H1 (cell line): ENCODE data around the gene FSTL4. TPM values are rescaled to one million over a fixed set of nuclear protein-coding genes. Genes with fewer than 3 reads are reported as not detected.
A peak's percentile ranks its signal among the peaks of the same experiment; 100 is the strongest.

ENCODE experiments used
- CTCF ChIA-PET: fragments of 300-600 bp; sonication (Branson Sonifier 250); formaldehyde crosslinking; loops from one replicate; lab custom pipeline; 2021; ENCODE audit not compliant: partially characterized antibody; lab: Charles Lee
- POLR2A ChIA-PET: fragments of 300-600 bp; sonication (Branson Sonifier 250); formaldehyde crosslinking; loops from one replicate; lab custom pipeline; 2021; ENCODE audit warnings: inconsistent platforms; ENCODE audit not compliant: partially characterized antibody; lab: Charles Lee
- DNase-seq, 2 experiments: peaks; one replicate each; pipeline versions ENCODE4 v3.0.0 to v3.0.0-alpha.2; 2010 to 2022; ENCODE audit warnings: low spot score in 2 of 2, low read depth in 1 of 2, mixed read lengths in 1 of 2
- FAIRE-seq: peaks from 2 replicates; lab custom pipeline; 2011; peaks lifted over from hg19 to GRCh38; lab: Jason Lieb, UNC
- H2AFZ ChIP-seq: 2 replicates; pipeline ENCODE4 v1.8.1; 2012; ENCODE audit warnings: low read length, inconsistent platforms
- H2AK5ac ChIP-seq: 2 replicates; pipeline ENCODE4 v1.6.1; 2013; ENCODE audit warnings: low read depth, low read length
- H2BK120ac ChIP-seq: replicated peaks from 2 replicates; pipeline ENCODE3; 2013; ENCODE audit warnings: low read depth, low read length, inconsistent platforms
- H2BK12ac ChIP-seq: 2 replicates; pipeline ENCODE4 v1.6.1; 2013; ENCODE audit warnings: low read depth, low read length
- H2BK15ac ChIP-seq: 2 replicates; pipeline ENCODE4 v1.6.1; 2013; ENCODE audit warnings: low read length
- H2BK20ac ChIP-seq: 2 replicates; pipeline ENCODE4 v1.6.1; 2013; ENCODE audit warnings: low read length
- H2BK5ac ChIP-seq: 2 replicates; pipeline ENCODE4 v1.6.1; 2013; ENCODE audit warnings: low read depth, low read length
- H3K14ac ChIP-seq: 2 replicates; pipeline ENCODE4 v1.6.1; 2013; ENCODE audit warnings: inconsistent platforms; ENCODE audit not compliant: insufficient read length
- H3K18ac ChIP-seq: 2 replicates; pipeline ENCODE4 v1.6.1; 2013; ENCODE audit warnings: low read length; ENCODE audit errors: extremely low read depth
- H3K23ac ChIP-seq: 2 replicates; pipeline ENCODE4 v1.6.1; 2013; ENCODE audit warnings: inconsistent platforms; ENCODE audit not compliant: insufficient read length
- H3K23me2 ChIP-seq: 2 replicates; pipeline ENCODE4 v1.6.1; 2013; ENCODE audit warnings: low read depth, low read length
- H3K27ac ChIP-seq: 2 replicates; pipeline ENCODE4 v1.6.1; 2011; ENCODE audit warnings: low read depth, low read length, inconsistent platforms
- H3K27me3 ChIP-seq, 4 experiments: replicated peaks in 1 of 4; 1 replicate in 1 of 4; 2 replicates in 3 of 4; pipeline versions ENCODE4 v1.6.1 to v1.8.1; 2011 to 2013; ENCODE audit warnings: low read length in 3 of 4, mild to moderate bottlenecking in 3 of 4, inconsistent platforms in 2 of 4, mixed read lengths in 2 of 4, moderate library complexity in 1 of 4; ENCODE audit not compliant: control insufficient read depth in 3 of 4, insufficient read depth in 3 of 4; ENCODE audit errors: extremely low read depth in 1 of 4
- H3K36me3 ChIP-seq, 4 experiments: 2 replicates each; pipeline versions ENCODE4 v1.6.1 to v1.8.1; 2011 to 2013; ENCODE audit warnings: mild to moderate bottlenecking in 4 of 4, low read length in 3 of 4, moderate library complexity in 2 of 4, control low read depth in 1 of 4, inconsistent platforms in 1 of 4; ENCODE audit not compliant: insufficient read depth in 4 of 4, control insufficient read depth in 2 of 4
- H3K4ac ChIP-seq: replicated peaks from 2 replicates; pipeline ENCODE3; 2013; ENCODE audit warnings: low read length, low read depth, mixed read lengths, inconsistent platforms; ENCODE audit not compliant: insufficient read length
- H3K4me1 ChIP-seq, 4 experiments: replicated peaks in 1 of 4; 1 replicate in 1 of 4; 2 replicates in 3 of 4; pipeline versions ENCODE4 v1.6.1 to v1.8.1; 2011 to 2013; ENCODE audit warnings: low read length in 3 of 4, inconsistent platforms in 2 of 4, mixed read lengths in 1 of 4; ENCODE audit not compliant: insufficient read depth in 4 of 4, control insufficient read depth in 3 of 4
- H3K4me2 ChIP-seq, 2 experiments: 2 replicates each; pipeline versions ENCODE4 v1.6.1 to v1.8.1; 2011 to 2013; ENCODE audit warnings: low read depth in 2 of 2, low read length in 2 of 2, control low read depth in 1 of 2, inconsistent platforms in 1 of 2, mild to moderate bottlenecking in 1 of 2; ENCODE audit not compliant: insufficient read depth in 1 of 2
- H3K4me3 ChIP-seq, 4 experiments: fragments of 200-600, 300-600 bp in 1 of 4; sonication (generic), shearing (Covaris generic), sonication (Bioruptor Twin) in 1 of 4; 2 replicates each; pipeline versions ENCODE4 v1.5.1 to v1.8.1; 2011 to 2016; ENCODE audit warnings: low read length in 4 of 4, low read depth in 3 of 4, control low read depth in 2 of 4, inconsistent platforms in 2 of 4, mild to moderate bottlenecking in 2 of 4, mixed read lengths in 1 of 4, moderate library complexity in 1 of 4; ENCODE audit not compliant: insufficient read depth in 2 of 4; ENCODE audit errors: extremely low read depth in 1 of 4
- H3K56ac ChIP-seq: replicated peaks from 2 replicates; pipeline ENCODE3; 2013; ENCODE audit warnings: low read depth, mild to moderate bottlenecking, mixed read lengths, low read length, inconsistent platforms; ENCODE audit not compliant: insufficient read length
- H3K79me1 ChIP-seq: 2 replicates; pipeline ENCODE4 v1.6.1; 2013; ENCODE audit warnings: low read depth, low read length, control low read depth
- H3K79me2 ChIP-seq, 2 experiments: 2 replicates each; pipeline versions ENCODE4 v1.6.1 to v1.8.1; 2012 to 2013; ENCODE audit warnings: low read length in 2 of 2, mild to moderate bottlenecking in 2 of 2, inconsistent platforms in 1 of 2; ENCODE audit not compliant: insufficient read depth in 2 of 2, control insufficient read depth in 1 of 2
- H3K9ac ChIP-seq, 4 experiments: replicated peaks in 1 of 4; 1 replicate in 1 of 4; 2 replicates in 3 of 4; pipeline versions ENCODE4 v1.6.1 to v1.8.1; 2011 to 2013; ENCODE audit warnings: low read depth in 3 of 4, low read length in 3 of 4, control low read depth in 2 of 4, mild to moderate bottlenecking in 2 of 4, moderate library complexity in 2 of 4, inconsistent platforms in 1 of 4; ENCODE audit errors: extremely low read depth in 1 of 4
- H3K9me3 ChIP-seq, 2 experiments: 2 replicates each; pipeline versions ENCODE4 v1.6.1 to v1.8.1; 2012 to 2013; ENCODE audit warnings: mild to moderate bottlenecking in 2 of 2, moderate library complexity in 2 of 2, control low read depth in 1 of 2, inconsistent platforms in 1 of 2, low read depth in 1 of 2, low read length in 1 of 2, mixed read lengths in 1 of 2; ENCODE audit not compliant: insufficient read depth in 2 of 2
- H4K20me1 ChIP-seq, 2 experiments: replicated peaks in 1 of 2; 2 replicates each; pipeline versions ENCODE3 to v1.8.1; 2011 to 2013; ENCODE audit warnings: inconsistent platforms in 2 of 2, low read length in 2 of 2, mild to moderate bottlenecking in 1 of 2; ENCODE audit not compliant: insufficient read depth in 2 of 2, control insufficient read depth in 1 of 2
- H4K5ac ChIP-seq: 2 replicates; pipeline ENCODE4 v1.6.1; 2013; ENCODE audit warnings: low read length, low read depth, mixed read lengths, inconsistent platforms; ENCODE audit not compliant: insufficient read length
- H4K8ac ChIP-seq: 2 replicates; pipeline ENCODE4 v1.8.0; 2013; ENCODE audit warnings: mild to moderate bottlenecking, moderate library complexity, low read length, inconsistent platforms; ENCODE audit not compliant: insufficient read depth; ENCODE audit errors: extremely low read depth
- H4K91ac ChIP-seq: replicated peaks from 2 replicates; pipeline ENCODE3; 2013; ENCODE audit warnings: low read length, mixed read lengths, inconsistent platforms; ENCODE audit not compliant: insufficient read length
- BACH1 ChIP-seq: IDR thresholded peaks from 2 replicates; pipeline ENCODE4 v1.6.1; 2012; ENCODE audit warnings: low read length, improper control_type of control experiment
- GABPA ChIP-seq: IDR thresholded peaks from 2 replicates; pipeline ENCODE4 v1.6.1; 2011; ENCODE audit warnings: mild to moderate bottlenecking, low read length, moderate library complexity, borderline replicate concordance; ENCODE audit not compliant: insufficient read depth
- POLR2AphosphoS5 ChIP-seq: IDR thresholded peaks from 2 replicates; pipeline ENCODE4 v1.6.1; 2011; ENCODE audit warnings: low read depth, low read length
- SIX5 ChIP-seq: IDR thresholded peaks from 2 replicates; pipeline ENCODE4 v1.6.1; 2011; ENCODE audit warnings: mild to moderate bottlenecking, low read depth, low read length
- WGBS, 2 experiments: shearing (Covaris generic) in 1 of 2; methylation state at CpG; one replicate each; pipeline versions ENCODE4 v1.1.6 to v1.1.7; 2013 to 2015; ENCODE audit warnings: low lambda C conversion rate in 2 of 2, mixed read lengths in 2 of 2, inconsistent platforms in 1 of 2, low coverage in 1 of 2, missing lambda C conversion rate in 1 of 2; ENCODE audit not compliant: insufficient replicate concordance in 2 of 2, insufficient coverage in 1 of 2, insufficient read length in 1 of 2; ENCODE audit errors: extremely low coverage in 1 of 2, missing lambda C conversion rate in 1 of 2; 5-methylcytosine and 5-hydroxymethylcytosine counted together
- polyA plus RNA-seq, 7 experiments: library from polyadenylated mRNA; depleted of rRNA in 3 of 7; stranded (reverse) in 5 of 7; unstranded in 2 of 7; fragments of >200 nt in 5 of 7; fragments of 200-250 nt in 2 of 7; gene quantifications; 1 replicate in 5 of 7; 2 replicates in 1 of 7; 4 replicates in 1 of 7; pipeline versions ENCODE4 v1.2.1 to v1.2.3, GENCODE V29; 2011 to 2013; ENCODE audit warnings: missing spikeins in 2 of 7, mixed read lengths in 2 of 7
- total RNA-seq: library from RNA; stranded (reverse); fragmentation: NEBNext Ultra II Directional; extraction: Animal tissue kit (Norgen Biotek cat#: 25700); gene quantifications from 2 replicates; pipeline ENCODE4 v1.2.1, GENCODE V29; 2021

Gene FSTL4
- total and polyA plus RNA-seq, 2 of the 8 experiments (the other 6 are each of a cell fraction or from before 2014, with no cell fraction given): 3.1 to 4.1 TPM

GRCh38 chr5:133506181-133506580, 106.2 kb downstream of the FSTL4 start:
- WGBS, 2 experiments: 86% methylated on average over 5 of the region's 5 CpGs; no CpG with 5 or more reads in 1 of the 2 experiments
- Histone ChIP-seq H2BK15ac (no peak overlapping the region), H4K91ac (no peak overlapping the region), H3K4me3 (no peak overlapping the region), H3K27me3 (no peaks in the 10 kb centered on the region; a peak in 1 of 7 replicates), H3K23ac (no peak overlapping the region), H3K56ac (no peak overlapping the region), H3K4ac (no peak overlapping the region), H2BK20ac (no peak overlapping the region), H3K27ac (no peak overlapping the region), H2BK120ac (no peak overlapping the region), H3K18ac (no peak overlapping the region), H3K79me2 (no peaks in the 10 kb centered on the region), H2AK5ac (no peak overlapping the region), H3K14ac (no peak overlapping the region), H2BK12ac (no peak overlapping the region), H4K20me1 (no peaks in the 10 kb centered on the region), H2AFZ (no peak overlapping the region), H2BK5ac (no peak overlapping the region), H3K9ac (no peak overlapping the region), H3K4me2 (no peak overlapping the region), H3K23me2 (no peaks in the 10 kb centered on the region)
- FAIRE-seq (no peak), DNase-seq (peak in 1 of 2 experiments; percentile 14)
- ChIA-PET POLR2A (no interaction called here), CTCF (interaction anchor here (0.6 to 1.9 kb wide), 4 partner anchors 19 to 602 kb away, joined by 3 to 5 read pairs (median 4); no protein-coding TSS in a partner anchor)
- no peak for TF ChIP-seq SIX5
- TF ChIP-seq BACH1: no peak
- TF ChIP-seq POLR2AphosphoS5: no peak
- no peak for TF ChIP-seq GABPA
- TF ChIP-seq, all 59 proteins: peak for 0
- H3K4me1 ChIP-seq: no peaks in the 10 kb centered on the region; a peak in 2 of 7 replicates
- no peaks in the 10 kb centered on the region; the same call in 1 of the 2 replicates for H3K79me1 ChIP-seq
- H4K5ac ChIP-seq: no peak overlapping the region
- H3K9me3 ChIP-seq: no peaks in the 10 kb centered on the region
- no peaks in the 10 kb centered on the region for H3K36me3 ChIP-seq
- H4K8ac ChIP-seq: no peak overlapping the region
